Naive thymus-derived CD8-positive, alpha-beta T cell (primary cell): ENCODE data around the gene LIFR. TPM values are rescaled to one million over a fixed set of nuclear protein-coding genes. Genes with fewer than 3 reads are reported as not detected.
A peak's percentile ranks its signal among the peaks of the same experiment; 100 is the strongest.
"Not testable (repeated sequence)": the region's sequence is repeated elsewhere in the genome, so short reads cannot be mapped to it uniquely, and the experiment has no call there.

Experiments used
- ATAC-seq, 2 donors: fragments of 150-1000 bp; cut with Tn5 transposase in 1 of 2; sonication (Bioruptor Pico), chemical (Tn5 transposase) in 1 of 2; 1 replicate in 1 of 2; 2 replicates in 1 of 2; pipeline ENCODE4 v1.10.0; 2021; ENCODE audit warnings: mild to moderate bottlenecking in 2 of 2, moderate library complexity in 2 of 2
- POLR2A ChIA-PET: fragments of 350-600 bp; sonication (Branson Sonifier 250); formaldehyde crosslinking; loops from one replicate; lab custom pipeline; 2021; ENCODE audit warnings: antibody characterized with exemption; lab: Charles Lee
- DNase-seq, 10 donors: peaks; one replicate each; pipeline versions ENCODE4 v3.0.0 to v3.0.0-alpha.2; 2020 to 2022
- H3K27ac Mint-ChIP-seq, 10 donors: one replicate each; pipeline ENCODE4 v1.8.0; 2020 to 2022; ENCODE audit warnings: mild to moderate bottlenecking in 10 of 10, mixed read lengths in 10 of 10, moderate library complexity in 4 of 10, inconsistent platforms in 1 of 10
- H3K27me3 Mint-ChIP-seq, 5 donors: one replicate each; pipeline ENCODE4 v1.8.0; 2021 to 2022; ENCODE audit warnings: mixed read lengths in 5 of 5
- H3K36me3 Mint-ChIP-seq, 3 donors: one replicate each; pipeline ENCODE4 v1.8.0; 2020 to 2022; ENCODE audit warnings: mixed read lengths in 3 of 3, mild to moderate bottlenecking in 2 of 3, inconsistent platforms in 1 of 3
- H3K4me1 Mint-ChIP-seq, 4 donors: one replicate each; pipeline ENCODE4 v1.8.0; 2021 to 2022; ENCODE audit warnings: mixed read lengths in 4 of 4
- H3K4me3 Mint-ChIP-seq, 10 donors: one replicate each; pipeline ENCODE4 v1.8.0; 2020 to 2022; ENCODE audit warnings: mild to moderate bottlenecking in 10 of 10, mixed read lengths in 10 of 10, moderate library complexity in 6 of 10, inconsistent platforms in 1 of 10
- H3K9me3 Mint-ChIP-seq, 9 donors: one replicate each; pipeline ENCODE4 v1.8.0; 2020 to 2022; ENCODE audit warnings: mixed read lengths in 9 of 9, mild to moderate bottlenecking in 3 of 9, inconsistent platforms in 1 of 9, moderate library complexity in 1 of 9
- polyA plus RNA-seq, 3 donors: library from polyadenylated mRNA; unstranded; fragments of 300-500 nt; fragmentation: Illumina TruSeq; gene quantifications; one replicate each; pipeline ENCODE4 v1.2.3, GENCODE V29; 2021
- total RNA-seq, 8 experiments: library from RNA in 2 of 8; stranded (reverse) in 2 of 8; gene quantifications; one replicate each; pipeline ENCODE4 v1.2.3 and lab custom pipeline; 2021 to 2026

The LIFR gene
- total and polyA plus RNA-seq, 5 experiments from 2014 or later: not detected

DNA sequence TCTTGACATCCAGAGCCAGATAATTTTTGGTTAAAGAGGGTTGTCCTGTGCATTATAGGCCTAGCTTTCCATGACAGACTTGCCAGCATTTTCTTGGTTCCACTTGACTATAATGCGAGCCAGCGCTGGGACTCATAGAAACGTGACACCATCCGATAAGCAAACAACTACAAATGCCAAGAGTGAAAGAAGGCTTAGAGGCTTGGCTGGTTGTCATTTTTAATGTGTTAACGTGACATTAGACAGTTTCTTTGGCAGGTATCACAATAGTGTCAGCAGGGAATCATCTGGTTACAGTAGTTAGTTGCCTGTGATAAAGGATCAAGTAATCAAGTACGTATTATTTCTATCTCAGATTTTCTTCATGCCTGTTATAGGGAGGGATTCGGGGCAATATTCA, 20.0 kb upstream of the LIFR start:
- POLR2A ChIA-PET: no interaction called here
- H3K4me3 Mint-ChIP-seq: no peak overlapping the region
- H3K36me3 Mint-ChIP-seq: no peaks in the 10 kb centered on the region
- no peak overlapping the region for H3K27ac Mint-ChIP-seq
- no peaks in the 10 kb centered on the region for H3K9me3 Mint-ChIP-seq
- no peak for ATAC-seq
- H3K27me3 Mint-ChIP-seq: peaks cover 14 to 28% (median 23%) of the 10 kb centered on the region in 5 donors
- peaks cover 0 to 1% (median 0%) of the 10 kb centered on the region in 4 donors for H3K4me1 Mint-ChIP-seq
- no peak for DNase-seq

DNA sequence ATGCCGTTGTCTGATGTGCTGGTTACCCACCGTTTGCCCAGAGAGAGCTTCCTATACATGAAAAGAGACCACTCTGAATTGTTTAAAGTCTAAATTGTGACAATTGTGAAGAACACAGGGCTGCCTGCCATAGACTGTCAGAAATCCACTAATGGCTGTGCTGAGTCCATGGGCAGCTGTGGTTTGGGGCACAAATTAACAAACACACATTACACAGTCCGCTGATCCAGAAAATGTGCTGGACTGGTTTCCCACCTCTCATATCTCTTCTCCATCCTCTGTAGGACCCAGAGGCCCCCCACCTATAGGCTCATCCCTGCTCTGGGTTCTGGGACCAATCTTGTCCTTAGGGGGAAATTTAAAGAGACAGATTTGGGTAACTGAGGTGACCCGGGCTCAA, 19.0 kb upstream of the LIFR start:
- peak overlapping the region in 1 of 10 donors; percentile 10 for H3K27ac Mint-ChIP-seq
- ATAC-seq: no peak
- H3K9me3 Mint-ChIP-seq: no peaks in the 10 kb centered on the region
- H3K27me3 Mint-ChIP-seq: peaks cover 7 to 20% (median 14%) of the 10 kb centered on the region in 5 donors
- H3K36me3 Mint-ChIP-seq: no peaks in the 10 kb centered on the region
- POLR2A ChIA-PET: no interaction called here
- peaks cover 0 to 1% (median 0%) of the 10 kb centered on the region in 4 donors for H3K4me1 Mint-ChIP-seq
- no peak overlapping the region for H3K4me3 Mint-ChIP-seq
- DNase-seq: no peak

DNA sequence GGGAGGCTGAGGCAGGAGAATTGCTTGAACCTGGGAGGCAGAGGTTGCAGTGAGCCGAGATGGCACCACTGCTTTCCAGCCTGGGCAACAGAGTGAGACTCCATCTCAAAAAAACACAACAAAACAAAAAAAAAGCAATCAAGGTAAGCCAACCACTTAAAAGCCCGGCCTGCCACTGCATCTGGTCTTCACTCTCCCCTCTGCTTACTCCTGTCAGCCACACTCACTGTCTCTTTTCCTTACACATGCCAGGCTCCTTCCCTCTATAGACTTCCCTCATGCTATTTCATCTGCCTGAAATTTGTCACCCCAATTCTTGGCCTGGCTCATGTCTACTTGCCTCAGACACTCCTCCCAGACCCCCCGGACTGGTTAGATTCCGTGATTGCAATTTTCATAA, 17.6 kb upstream of the LIFR start:
- peaks cover 8 to 24% (median 12%) of the 10 kb centered on the region in 5 donors for H3K27me3 Mint-ChIP-seq
- POLR2A ChIA-PET: no interaction called here
- no peak for DNase-seq
- H3K9me3 Mint-ChIP-seq: no peaks in the 10 kb centered on the region
- H3K4me1 Mint-ChIP-seq: peaks cover 0 to 1% (median 0%) of the 10 kb centered on the region in 4 donors
- H3K4me3 Mint-ChIP-seq: no peak overlapping the region
- no peak overlapping the region for H3K27ac Mint-ChIP-seq
- no peak for ATAC-seq
- H3K36me3 Mint-ChIP-seq: no peaks in the 10 kb centered on the region

DNA sequence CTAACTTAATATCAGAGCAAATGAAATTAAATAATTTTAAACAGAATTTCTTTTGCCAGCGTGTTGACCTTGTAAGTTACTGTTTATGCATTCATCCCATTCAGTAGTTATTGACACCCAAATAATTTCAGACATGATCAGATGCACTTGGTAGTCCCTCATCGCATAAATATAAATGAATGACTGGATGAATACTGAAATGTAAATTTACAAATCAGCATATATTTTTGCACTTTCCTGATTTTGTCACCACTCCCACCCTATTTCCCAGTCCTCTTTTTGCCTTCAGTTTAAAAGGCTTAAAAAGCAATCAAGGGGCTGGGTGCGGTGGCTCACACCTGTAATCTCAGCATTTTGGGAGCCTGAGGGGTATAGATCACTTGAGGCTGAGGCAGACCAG, 17.1 kb upstream of the LIFR start:
- no peak for DNase-seq
- peaks cover 11 to 28% (median 12%) of the 10 kb centered on the region in 5 donors for H3K27me3 Mint-ChIP-seq

DNA sequence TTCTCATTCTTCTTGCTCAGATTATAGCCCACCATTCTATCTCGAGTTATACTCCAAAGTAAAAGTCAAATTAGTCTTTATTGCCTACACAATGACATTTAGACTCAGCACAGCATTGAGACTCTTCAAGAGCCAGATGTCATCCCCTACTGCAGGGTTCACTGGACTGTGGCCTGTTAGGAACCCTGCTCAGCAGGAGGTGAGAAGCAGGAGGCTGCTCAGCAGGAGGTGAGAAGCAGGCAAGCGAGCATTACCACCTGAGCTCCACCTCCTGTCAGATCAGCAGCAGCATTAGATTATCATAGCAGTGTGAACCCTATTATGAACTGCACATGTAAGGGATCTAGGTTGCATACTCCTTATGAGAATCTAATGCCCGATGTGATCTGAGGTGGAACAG, 12.7 kb upstream of the LIFR start:
- Mint-ChIP-seq H3K27me3 (peaks cover 9 to 48% (median 21%) of the 10 kb centered on the region in 5 donors), H3K4me3 (no peak overlapping the region), H3K4me1 (peaks cover 0 to 1% (median 0%) of the 10 kb centered on the region in 4 donors), H3K27ac (no peak overlapping the region), H3K9me3 (no peaks in the 10 kb centered on the region), H3K36me3 (no peaks in the 10 kb centered on the region)
- DNase-seq: no peak
- POLR2A ChIA-PET: no interaction called here
- ATAC-seq: no peak

More for the DNA sequence above, 17.1 kb upstream of the LIFR start:
- Mint-ChIP-seq H3K9me3 (no peaks in the 10 kb centered on the region), H3K4me1 (peaks cover 0 to 1% (median 0%) of the 10 kb centered on the region in 4 donors), H3K36me3 (no peaks in the 10 kb centered on the region), H3K4me3 (no peak overlapping the region), H3K27ac (no peak overlapping the region)
- POLR2A ChIA-PET: no interaction called here
- no peak for ATAC-seq

DNA sequence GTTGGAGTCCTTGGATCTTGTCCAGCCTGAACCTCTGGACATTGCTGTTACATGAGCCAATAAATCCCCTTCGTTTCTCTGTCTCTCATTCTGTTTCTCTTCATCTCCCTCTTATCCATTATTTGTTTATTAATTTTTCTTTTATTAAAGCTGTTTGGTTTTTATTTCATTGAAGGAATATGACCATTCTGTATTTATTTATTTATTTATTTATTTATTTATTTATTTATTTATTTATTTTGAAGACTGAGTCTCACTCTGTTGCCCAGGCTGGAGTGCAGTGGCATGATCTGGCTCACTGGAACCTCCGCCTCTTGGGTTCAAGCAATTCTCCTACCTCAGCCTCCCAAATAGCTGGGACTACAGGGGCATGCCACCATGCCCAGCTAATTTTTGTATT, 10.9 kb upstream of the LIFR start:
- H3K4me3 Mint-ChIP-seq, H3K4me1 Mint-ChIP-seq, H3K27ac Mint-ChIP-seq, POLR2A ChIA-PET, H3K9me3 Mint-ChIP-seq, ATAC-seq, DNase-seq, H3K36me3 Mint-ChIP-seq: not testable (repeated sequence)
- peaks cover 8 to 55% (median 24%) of the 10 kb centered on the region in 5 donors for H3K27me3 Mint-ChIP-seq

DNA sequence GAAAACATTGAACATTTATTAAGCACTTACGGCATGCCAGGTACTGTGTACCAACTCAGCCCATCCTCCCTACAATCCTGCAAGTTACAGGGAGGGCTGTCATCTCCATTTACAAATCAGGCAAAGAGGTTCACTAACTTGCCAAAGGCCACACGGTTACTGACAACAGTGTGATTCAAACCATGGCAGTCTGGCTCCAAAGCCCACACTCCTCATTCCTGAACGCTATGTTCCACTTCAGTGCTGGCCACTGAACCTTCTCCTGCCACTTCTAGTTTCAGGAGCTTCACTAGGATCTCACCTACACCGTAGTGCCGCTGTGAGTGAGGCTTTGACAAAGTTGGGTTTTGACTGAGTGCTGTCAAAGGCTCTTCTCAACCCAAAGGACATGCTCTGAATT, 7.2 kb upstream of the LIFR start:
- no peak for ATAC-seq
- no peak overlapping the region for H3K4me3 Mint-ChIP-seq
- H3K4me1 Mint-ChIP-seq: peaks cover 0 to 3% (median 0%) of the 10 kb centered on the region in 4 donors
- no peaks in the 10 kb centered on the region for H3K9me3 Mint-ChIP-seq
- POLR2A ChIA-PET: no interaction called here
- H3K27ac Mint-ChIP-seq: no peak overlapping the region
- H3K36me3 Mint-ChIP-seq: no peaks in the 10 kb centered on the region
- DNase-seq: no peak
- H3K27me3 Mint-ChIP-seq: peaks cover 11 to 53% (median 33%) of the 10 kb centered on the region in 5 donors

DNA sequence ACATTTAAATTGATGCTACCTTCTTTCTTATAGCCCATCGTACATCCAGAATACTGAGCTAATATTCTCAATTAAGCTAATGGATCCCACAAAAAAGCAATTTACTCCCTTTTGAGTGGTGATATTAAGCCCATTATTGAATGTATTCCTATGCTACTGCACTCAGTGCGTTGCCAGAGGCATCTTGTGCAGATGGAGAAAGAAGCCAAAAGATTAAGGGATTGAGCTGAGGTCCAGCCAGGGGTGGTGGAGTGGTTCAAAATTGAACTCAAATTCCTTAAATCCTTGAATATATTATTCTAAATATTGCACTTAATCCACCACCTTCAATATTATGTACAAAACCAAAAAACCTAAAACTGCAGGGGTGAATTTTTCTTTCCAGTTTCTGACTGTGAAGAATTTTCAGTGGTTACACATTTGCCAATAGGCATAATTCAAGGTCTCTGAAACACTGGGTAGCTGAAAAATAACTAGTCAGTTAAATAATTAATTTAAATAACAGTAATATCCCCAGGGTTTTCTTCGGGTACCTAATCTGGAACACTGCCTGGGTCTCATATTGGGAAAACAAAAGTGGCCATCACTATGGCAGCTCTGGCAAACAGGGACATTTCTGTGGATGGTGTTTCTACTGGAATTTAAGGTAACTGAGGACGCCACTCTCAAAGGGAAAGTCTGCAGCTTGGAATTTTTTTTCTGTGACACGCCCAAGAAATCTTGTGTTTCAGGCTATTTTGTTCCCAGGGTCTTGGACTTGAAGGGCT, 6.2 kb upstream of the LIFR start:
- ATAC-seq: no peak
- Mint-ChIP-seq H3K9me3 (no peaks in the 10 kb centered on the region), H3K27ac (no peak overlapping the region)

DNA sequence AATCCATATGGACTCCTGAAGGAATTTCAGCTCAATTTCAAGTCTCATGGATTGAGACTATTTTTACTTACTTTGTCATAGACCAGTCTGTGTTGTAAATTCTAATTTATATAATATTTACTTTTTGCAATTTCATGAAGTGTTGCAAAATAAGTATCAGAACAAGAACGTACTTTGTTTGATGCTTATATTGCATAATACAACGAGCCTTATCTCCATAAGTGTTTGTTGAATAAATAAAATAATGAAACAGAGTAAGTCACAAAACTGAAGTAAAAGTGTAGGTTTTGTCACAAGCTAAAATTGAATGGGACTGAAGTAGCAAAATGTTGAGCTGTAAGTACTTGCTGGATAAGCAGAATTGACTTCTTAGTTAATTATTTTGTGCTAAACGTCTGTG, 3.0 kb upstream of the LIFR start:
- Mint-ChIP-seq H3K27ac (no peak overlapping the region), H3K4me1 (peaks cover 5 to 19% (median 15%) of the 10 kb centered on the region in 4 donors), H3K9me3 (no peaks in the 10 kb centered on the region), H3K27me3 (peaks cover 21 to 67% (median 49%) of the 10 kb centered on the region in 5 donors), H3K36me3 (no peaks in the 10 kb centered on the region), H3K4me3 (no peak overlapping the region)
- DNase-seq: no peak
- POLR2A ChIA-PET: no interaction called here
- ATAC-seq: no peak

More for the DNA sequence above, 6.2 kb upstream of the LIFR start:
- Mint-ChIP-seq H3K27me3 (peaks cover 10 to 52% (median 32%) of the 10 kb centered on the region in 5 donors), H3K4me3 (no peak overlapping the region), H3K36me3 (no peaks in the 10 kb centered on the region), H3K4me1 (peaks cover 0 to 3% (median 1%) of the 10 kb centered on the region in 4 donors)
- POLR2A ChIA-PET: no interaction called here
- no peak for DNase-seq

DNA sequence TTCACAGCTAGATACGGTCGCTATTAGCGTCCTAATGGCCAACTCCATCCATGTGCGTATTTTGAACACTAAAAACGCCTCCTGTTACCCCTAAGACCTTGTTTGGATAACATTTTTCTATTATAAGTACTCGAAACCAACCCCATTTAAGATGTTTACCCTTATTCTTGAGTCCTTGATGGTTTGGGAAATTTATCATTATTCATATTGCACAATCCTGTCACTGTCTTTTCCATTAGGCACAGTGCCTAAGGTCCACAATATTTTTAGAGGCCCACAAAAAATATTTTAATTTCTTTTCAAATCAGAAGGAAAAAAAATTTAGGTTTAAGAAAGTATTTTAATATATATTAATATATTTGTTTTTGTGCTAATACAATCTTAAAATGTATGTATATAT, 1.3 kb upstream of the LIFR start:
- no peak for DNase-seq
- no peak overlapping the region for H3K27ac Mint-ChIP-seq
- no peaks in the 10 kb centered on the region for H3K36me3 Mint-ChIP-seq
- H3K4me1 Mint-ChIP-seq: peaks cover 5 to 19% (median 15%) of the 10 kb centered on the region in 4 donors
- H3K4me3 Mint-ChIP-seq: peak overlapping the region in 9 of 10 donors; percentile 59 to 80 (median 71)
- no peak for ATAC-seq
- H3K27me3 Mint-ChIP-seq: peaks cover 27 to 72% (median 53%) of the 10 kb centered on the region in 5 donors
- POLR2A ChIA-PET: no interaction called here
- H3K9me3 Mint-ChIP-seq: no peaks in the 10 kb centered on the region

DNA sequence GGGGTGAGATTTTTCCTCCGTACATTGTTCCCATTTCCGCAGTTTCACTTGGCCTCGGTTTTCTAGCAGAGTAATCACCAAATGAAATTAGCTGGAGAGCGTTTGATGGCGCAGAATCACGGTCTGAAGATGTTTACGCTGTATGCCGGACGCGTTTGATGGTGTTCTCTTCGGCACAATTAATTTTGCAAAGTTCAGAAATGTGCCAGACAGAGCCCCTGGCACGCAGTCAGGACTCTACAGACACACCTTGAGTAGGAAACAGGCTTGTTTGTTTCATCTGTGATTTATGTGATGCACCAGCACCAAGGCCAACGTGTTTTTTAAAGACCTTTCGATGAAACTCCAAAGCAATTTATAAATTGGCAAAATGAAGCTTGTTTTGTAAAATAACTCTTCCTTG, 863 bp upstream of the LIFR start:
- peaks cover 29 to 73% (median 55%) of the 10 kb centered on the region in 5 donors for H3K27me3 Mint-ChIP-seq
- POLR2A ChIA-PET: no interaction called here
- H3K4me3 Mint-ChIP-seq: peak overlapping the region; percentile 59 to 80 (median 71)
- ATAC-seq (no peak), DNase-seq (no peak)
- no peaks in the 10 kb centered on the region for H3K9me3 Mint-ChIP-seq
- H3K36me3 Mint-ChIP-seq: no peaks in the 10 kb centered on the region
- H3K4me1 Mint-ChIP-seq: peaks cover 5 to 19% (median 15%) of the 10 kb centered on the region in 4 donors
- H3K27ac Mint-ChIP-seq: no peak overlapping the region

DNA sequence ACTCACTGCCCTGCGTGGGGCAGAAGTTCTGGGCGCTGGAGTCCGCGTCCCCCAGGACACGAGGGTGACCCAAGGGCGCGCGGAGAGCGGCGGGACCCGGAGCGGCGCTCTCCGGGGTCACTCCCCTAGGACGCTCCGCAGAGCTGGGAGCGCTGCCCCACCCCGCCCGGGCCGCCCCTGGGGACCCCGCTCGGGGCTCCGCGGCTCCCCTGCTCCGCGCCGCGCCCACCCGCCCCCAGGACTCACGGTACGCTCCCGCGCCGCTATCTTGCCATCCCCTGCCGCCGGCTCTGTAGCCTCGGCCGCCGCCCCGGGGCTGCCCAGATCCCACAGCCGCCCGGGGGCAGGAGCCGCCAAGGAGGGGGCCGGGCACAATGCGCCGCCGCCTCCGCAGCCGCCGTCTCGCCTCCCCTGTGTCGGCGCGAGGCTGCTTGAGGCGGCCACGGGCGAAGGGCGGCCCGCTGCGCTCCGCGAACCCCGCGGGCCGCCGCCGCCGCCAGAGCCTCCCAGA, 303 bp downstream of the LIFR start:
- Mint-ChIP-seq H3K27ac (no peak overlapping the region), H3K4me1 (peaks cover 5 to 19% (median 15%) of the 10 kb centered on the region in 4 donors), H3K27me3 (peaks cover 32 to 75% (median 58%) of the 10 kb centered on the region in 5 donors), H3K9me3 (no peaks in the 10 kb centered on the region), H3K4me3 (peak overlapping the region in 5 of 10 donors; percentile 59 to 82 (median 75)), H3K36me3 (no peaks in the 10 kb centered on the region)
- ATAC-seq: peak; percentile 53 to 64
- POLR2A ChIA-PET: no interaction called here
- peak in 1 of 10 donors; percentile 6 for DNase-seq

DNA sequence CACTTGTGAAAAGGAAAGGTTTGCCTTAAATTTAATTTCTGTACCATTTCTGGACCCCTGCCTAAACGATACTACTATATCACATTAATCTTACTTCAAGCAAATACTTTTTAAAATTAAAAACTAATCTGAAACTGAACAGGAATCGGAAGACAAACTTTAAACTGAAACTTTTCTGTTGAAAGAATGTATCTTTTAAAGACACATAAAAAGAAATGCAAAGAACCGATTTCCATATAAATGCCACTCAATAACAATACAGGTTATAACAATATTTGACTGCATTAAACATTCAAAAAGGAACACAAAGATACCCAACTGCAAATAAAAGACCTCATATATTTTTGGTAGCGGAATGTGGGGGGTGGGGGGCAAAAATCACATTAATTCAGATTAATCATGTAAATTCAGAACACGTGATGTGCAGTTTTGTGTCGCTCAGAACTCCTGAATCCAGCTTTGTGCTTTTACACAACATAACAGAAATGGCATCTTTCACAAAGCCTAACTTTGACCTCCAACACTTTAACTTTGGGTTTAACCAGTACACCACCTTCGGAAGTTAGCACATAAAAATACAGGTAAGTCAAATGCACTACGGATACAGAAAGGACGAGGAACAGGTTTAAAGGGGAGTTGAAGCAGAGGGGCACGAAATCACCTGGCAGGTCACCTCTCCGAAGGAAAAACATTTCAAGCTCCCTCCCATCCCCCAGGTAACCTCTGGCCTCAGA, 925 bp downstream of the LIFR start:
- POLR2A ChIA-PET: no interaction called here
- ATAC-seq (no peak), DNase-seq (no peak)
- no peaks in the 10 kb centered on the region for H3K9me3 Mint-ChIP-seq
- peaks cover 5 to 19% (median 15%) of the 10 kb centered on the region in 4 donors for H3K4me1 Mint-ChIP-seq
- no peaks in the 10 kb centered on the region for H3K36me3 Mint-ChIP-seq
- H3K27ac Mint-ChIP-seq: no peak overlapping the region
- peak overlapping the region; percentile 59 to 88 (median 77) for H3K4me3 Mint-ChIP-seq
- H3K27me3 Mint-ChIP-seq: peaks cover 33 to 78% (median 58%) of the 10 kb centered on the region in 5 donors
